Neural cell (in vitro differentiated cells): ENCODE results near the gene FHAD1. TPM values are rescaled to one million over a fixed set of nuclear protein-coding genes. Genes with fewer than 3 reads are reported as not detected.

Source experiments
- H2AFZ ChIP-seq: fragments of 200-600, 300-800 bp; sonication (generic), shearing (Covaris generic); 2 replicates; pipeline ENCODE4 v1.6.0; 2014; ENCODE audit warnings: low read depth, mild to moderate bottlenecking, antibody characterized with exemption, low read length, moderate library complexity
- H3F3A ChIP-seq: fragments of 200-600 bp; shearing (Covaris generic); 2 replicates; pipeline ENCODE4 v1.6.1; 2016; ENCODE audit warnings: mild to moderate bottlenecking, moderate library complexity, mixed read lengths, antibody characterized with exemption, low read length; ENCODE audit not compliant: insufficient read depth, poor library complexity, severe bottlenecking
- H3K27ac ChIP-seq: fragments of 200-600, 300-800 bp; sonication (generic), shearing (Covaris generic); 2 replicates; pipeline ENCODE4 v1.5.1; 2014; ENCODE audit warnings: mild to moderate bottlenecking, low read length, moderate library complexity
- H3K27me3 ChIP-seq: fragments of 300-800, 200-600 bp; sonication (generic), shearing (Covaris generic); 2 replicates; pipeline ENCODE4 v1.6.0; 2014; ENCODE audit warnings: mild to moderate bottlenecking, low read depth, low read length, moderate library complexity; ENCODE audit not compliant: insufficient read depth
- H3K36me3 ChIP-seq: fragments of 300-800, 200-600 bp; sonication (generic), shearing (Covaris generic); 2 replicates; pipeline ENCODE4 v1.5.1; 2014; ENCODE audit warnings: mild to moderate bottlenecking, antibody characterized with exemption, low read length, moderate library complexity; ENCODE audit not compliant: insufficient read depth
- H3K4me2 ChIP-seq: fragments of 300-800, 200-600 bp; sonication (generic), shearing (Covaris generic); 2 replicates; pipeline ENCODE4 v1.6.0; 2014; ENCODE audit warnings: mild to moderate bottlenecking, low read length
- H3K4me3 ChIP-seq: fragments of 300-800, 200-600 bp; sonication (generic), shearing (Covaris generic); 2 replicates; pipeline ENCODE4 v1.5.1; 2014; ENCODE audit warnings: mild to moderate bottlenecking, low read length, moderate library complexity
- H3K79me2 ChIP-seq: fragments of 200-600 bp; shearing (Covaris generic); replicated peaks from 2 replicates; pipeline ENCODE4 v1.6.0; 2014; ENCODE audit warnings: mild to moderate bottlenecking, low read length, moderate library complexity; ENCODE audit not compliant: insufficient read depth
- H3K9ac ChIP-seq: fragments of 300-800, 200-600 bp; sonication (generic), shearing (Covaris generic); 2 replicates; pipeline ENCODE4 v1.6.1; 2016; ENCODE audit warnings: mild to moderate bottlenecking, low read length, mixed read lengths
- H3K9me2 ChIP-seq: fragments of 200-600 bp; shearing (Covaris generic); 2 replicates; pipeline ENCODE4 v1.6.1; 2016; ENCODE audit warnings: mild to moderate bottlenecking, low read length, mixed read lengths; ENCODE audit not compliant: insufficient read depth
- H3K9me3 ChIP-seq: fragments of 200-600, 300-800 bp; sonication (generic), shearing (Covaris generic); 2 replicates; pipeline ENCODE4 v1.6.1; 2016; ENCODE audit warnings: mild to moderate bottlenecking, mixed run types, low read length, moderate library complexity, mixed read lengths
- H4K20me1 ChIP-seq: fragments of 200-600 bp; shearing (Covaris generic); 2 replicates; pipeline ENCODE4 v1.6.1; 2016; ENCODE audit warnings: mild to moderate bottlenecking, mixed run types; ENCODE audit not compliant: insufficient read depth
- CTCF ChIP-seq: fragments of 450-650 bp; IDR thresholded peaks from 2 replicates; pipeline ENCODE4 v1.5.1; 2014; ENCODE audit warnings: antibody characterized with exemption, mild to moderate bottlenecking, moderate library complexity; ENCODE audit not compliant: poor library complexity, severe bottlenecking
- EP300 ChIP-seq: fragments of 450-650 bp; conservative IDR thresholded peaks from 2 replicates; pipeline ENCODE4 v1.6.1; 2014; ENCODE audit warnings: antibody characterized with exemption, mild to moderate bottlenecking, moderate library complexity; ENCODE audit not compliant: poor library complexity, severe bottlenecking
- EZH2 ChIP-seq: fragments of 200-600, 300-800 bp; shearing (Covaris generic), sonication (generic); IDR thresholded peaks from 2 replicates; pipeline ENCODE4 v1.6.1; 2014; ENCODE audit warnings: antibody characterized with exemption, low read length, borderline replicate concordance, mild to moderate bottlenecking; ENCODE audit not compliant: insufficient read depth, poor library complexity, severe bottlenecking
- MXI1 ChIP-seq: fragments of 450-650 bp; conservative IDR thresholded peaks from 2 replicates; pipeline ENCODE4 v1.6.1; 2014; ENCODE audit warnings: antibody characterized with exemption, mild to moderate bottlenecking; ENCODE audit not compliant: poor library complexity, severe bottlenecking
- POLR2AphosphoS5 ChIP-seq: IDR thresholded peaks from 2 replicates; pipeline ENCODE4 v1.6.1; 2012
- RAD21 ChIP-seq: fragments of 450-650 bp; conservative IDR thresholded peaks from 2 replicates; pipeline ENCODE4 v1.6.1; 2014; ENCODE audit warnings: antibody characterized with exemption, mild to moderate bottlenecking, moderate library complexity
- REST ChIP-seq: IDR thresholded peaks from 2 replicates; pipeline ENCODE4 v1.6.1; 2012; ENCODE audit warnings: borderline replicate concordance
- SMC3 ChIP-seq: fragments of 450-650 bp; conservative IDR thresholded peaks from 2 replicates; pipeline ENCODE4 v1.6.1; 2014; ENCODE audit warnings: antibody characterized with exemption, mild to moderate bottlenecking, moderate library complexity; ENCODE audit not compliant: poor library complexity
- TAF1 ChIP-seq: IDR thresholded peaks from 2 replicates; pipeline ENCODE4 v1.6.1; 2012; ENCODE audit warnings: low read depth
- polyA plus RNA-seq: library from polyadenylated mRNA; depleted of rRNA; stranded (reverse); fragments of >200 nt; gene quantifications from 2 replicates; pipeline ENCODE4 v1.2.3, GENCODE V29; 2014

The FHAD1 gene
- polyA plus RNA-seq, 1 donor from 2014 or later: 0.46 TPM

GRCh38 chr1:15384301-15384901, 137.4 kb downstream of the FHAD1 start:
- no peaks in the 10 kb centered on the region for H4K20me1 ChIP-seq
- no peaks in the 10 kb centered on the region for H3F3A ChIP-seq
- no peaks in the 10 kb centered on the region for H3K9me3 ChIP-seq
- H3K9me2 ChIP-seq: no peaks in the 10 kb centered on the region
- no peaks in the 10 kb centered on the region for H3K27me3 ChIP-seq
- H3K4me3 ChIP-seq: no peak overlapping the region
- H2AFZ ChIP-seq: no peak overlapping the region
- H3K27ac ChIP-seq: no peak overlapping the region
- no peaks in the 10 kb centered on the region for H3K36me3 ChIP-seq
- TF ChIP-seq REST: no peak
- TF ChIP-seq TAF1: no peak
- TF ChIP-seq CTCF: no peak
- no peak for TF ChIP-seq POLR2AphosphoS5
- H3K79me2 ChIP-seq: no peaks in the 10 kb centered on the region
- H3K9ac ChIP-seq: peak overlapping the region; percentile 6
- H3K4me2 ChIP-seq: no peak overlapping the region

GRCh38 chr1:15385420-15385819, 138.4 kb downstream of the FHAD1 start:
- Histone ChIP-seq H3K4me2 (no peak overlapping the region), H3K27me3 (no peaks in the 10 kb centered on the region), H4K20me1 (no peaks in the 10 kb centered on the region), H3K4me3 (no peak overlapping the region), H3K79me2 (no peaks in the 10 kb centered on the region), H3K27ac (no peak overlapping the region), H3F3A (no peaks in the 10 kb centered on the region), H3K36me3 (no peaks in the 10 kb centered on the region), H2AFZ (no peak overlapping the region), H3K9me2 (no peaks in the 10 kb centered on the region), H3K9me3 (no peaks in the 10 kb centered on the region), H3K9ac (no peak overlapping the region)
- no peak for TF ChIP-seq SMC3
- no peak for TF ChIP-seq RAD21
- TF ChIP-seq CTCF: no peak
- TF ChIP-seq EZH2: no peak
- TF ChIP-seq POLR2AphosphoS5: no peak
- TF ChIP-seq REST: no peak
- no peak for TF ChIP-seq TAF1
- TF ChIP-seq MXI1: no peak
- no peak for TF ChIP-seq EP300
